NCI-H2227 (cell line): ENCODE results near the gene ITGAL.

Source experiments
- DNase-seq: peaks from one replicate; lab custom pipeline; 2025; ENCODE audit not compliant: unreplicated experiment; lab: John Stamatoyannopoulos, UW

Gene ITGAL

DNA sequence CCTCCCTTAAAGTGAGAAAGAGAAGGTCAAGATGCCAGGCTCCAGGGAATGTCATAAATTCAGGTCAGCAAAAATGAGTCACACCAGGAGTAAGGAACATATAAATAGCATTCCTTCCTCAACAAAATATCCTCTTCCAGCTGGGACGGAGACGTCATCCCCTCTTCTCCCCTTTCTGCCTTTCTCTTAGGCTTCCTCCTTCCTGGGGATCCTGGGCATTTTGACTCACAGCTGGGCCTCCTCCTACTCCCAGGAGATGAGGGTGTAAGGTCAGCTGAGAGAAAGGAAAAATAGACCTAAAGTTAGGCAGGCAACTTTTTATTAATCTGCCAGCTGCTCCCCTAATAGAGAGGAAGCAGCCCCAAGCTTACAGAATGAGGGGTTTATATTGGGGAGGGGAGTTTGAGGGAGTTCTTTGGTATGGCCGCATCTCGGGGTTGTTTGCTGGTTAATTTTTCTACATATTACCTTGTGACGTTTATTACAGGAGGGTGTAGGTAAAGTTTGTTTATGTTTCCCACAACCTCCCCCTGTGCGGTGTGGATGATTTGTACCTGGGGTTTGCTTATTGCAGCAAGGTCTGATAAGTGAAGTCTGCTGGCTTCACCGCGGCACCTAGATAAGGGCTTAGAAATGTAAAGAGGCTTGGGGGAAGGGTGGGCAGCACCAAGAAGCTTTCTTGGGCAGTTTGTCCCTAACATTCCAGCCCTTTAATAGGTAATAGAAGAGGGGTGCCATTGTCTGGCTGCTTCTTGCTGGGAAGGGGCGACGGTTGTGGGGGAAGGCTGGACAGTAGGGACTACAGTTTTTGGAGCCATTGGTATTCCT lies 69.2 kb downstream of the ITGAL start:
- DNase-seq, result no peak

DNA sequence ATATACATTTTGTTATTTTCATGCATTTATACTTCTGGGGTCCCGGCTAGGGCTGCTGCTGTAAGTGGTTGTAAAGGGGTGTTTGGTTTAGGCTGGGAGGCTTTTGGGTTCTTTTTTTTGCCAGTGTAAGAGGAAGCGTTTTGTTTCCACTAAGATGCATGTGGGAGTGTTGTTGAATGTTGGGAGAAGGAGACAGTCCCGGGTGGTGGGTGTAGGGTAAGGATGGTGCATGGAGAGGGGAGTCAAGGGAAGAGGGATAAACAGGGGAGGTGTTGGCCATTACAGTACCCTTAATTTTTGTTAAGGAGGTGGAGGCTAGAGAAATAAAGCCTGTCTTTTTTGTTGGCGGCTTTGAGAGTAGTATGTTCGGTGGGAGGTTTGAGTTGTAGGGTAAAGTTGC lies 70.5 kb downstream of the ITGAL start:
- no peak for DNase-seq

- no peak for DNase-seq
These were observed 73.6 kb downstream of the ITGAL start for GRCh38 chr16:30546115-30546514.

- no peak for DNase-seq
These were observed 76.1 kb downstream of the ITGAL start for GRCh38 chr16:30548416-30549253.

- DNase-seq, result no peak
These were observed 79.2 kb downstream of the ITGAL start for GRCh38 chr16:30551781-30552180.

- no peak for DNase-seq
These were observed 80.4 kb downstream of the ITGAL start for GRCh38 chr16:30552956-30553355.

- DNase-seq, result no peak
These were observed 80.9 kb downstream of the ITGAL start for GRCh38 chr16:30553393-30553899.

- DNase-seq, result no peak
These were observed 82.2 kb downstream of the ITGAL start for GRCh38 chr16:30554557-30555314.

GRCh38 chr16:30555315-30556124 lies 83.0 kb downstream of the ITGAL start:
- no peak for DNase-seq

DNA sequence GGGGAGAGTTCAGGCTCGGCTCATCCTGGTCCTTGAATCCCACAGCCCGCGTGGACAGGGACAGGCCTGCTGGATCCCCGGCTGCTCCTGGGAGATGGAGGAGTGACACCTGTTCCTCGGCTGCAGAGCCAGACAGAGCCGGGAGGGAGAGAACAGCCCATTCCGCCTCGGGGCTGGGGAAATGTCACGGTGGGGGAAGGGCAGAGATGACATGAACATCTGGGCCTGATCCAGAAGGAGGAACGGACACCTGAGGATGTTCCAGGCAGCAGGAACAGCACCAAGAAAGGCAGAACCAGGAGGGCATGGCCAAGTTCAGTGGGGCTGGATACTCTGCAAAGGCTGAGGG lies 83.6 kb downstream of the ITGAL start:
- DNase-seq, result no peak

- no peak for DNase-seq
These were observed 85.1 kb downstream of the ITGAL start for GRCh38 chr16:30557707-30557956.

DNA sequence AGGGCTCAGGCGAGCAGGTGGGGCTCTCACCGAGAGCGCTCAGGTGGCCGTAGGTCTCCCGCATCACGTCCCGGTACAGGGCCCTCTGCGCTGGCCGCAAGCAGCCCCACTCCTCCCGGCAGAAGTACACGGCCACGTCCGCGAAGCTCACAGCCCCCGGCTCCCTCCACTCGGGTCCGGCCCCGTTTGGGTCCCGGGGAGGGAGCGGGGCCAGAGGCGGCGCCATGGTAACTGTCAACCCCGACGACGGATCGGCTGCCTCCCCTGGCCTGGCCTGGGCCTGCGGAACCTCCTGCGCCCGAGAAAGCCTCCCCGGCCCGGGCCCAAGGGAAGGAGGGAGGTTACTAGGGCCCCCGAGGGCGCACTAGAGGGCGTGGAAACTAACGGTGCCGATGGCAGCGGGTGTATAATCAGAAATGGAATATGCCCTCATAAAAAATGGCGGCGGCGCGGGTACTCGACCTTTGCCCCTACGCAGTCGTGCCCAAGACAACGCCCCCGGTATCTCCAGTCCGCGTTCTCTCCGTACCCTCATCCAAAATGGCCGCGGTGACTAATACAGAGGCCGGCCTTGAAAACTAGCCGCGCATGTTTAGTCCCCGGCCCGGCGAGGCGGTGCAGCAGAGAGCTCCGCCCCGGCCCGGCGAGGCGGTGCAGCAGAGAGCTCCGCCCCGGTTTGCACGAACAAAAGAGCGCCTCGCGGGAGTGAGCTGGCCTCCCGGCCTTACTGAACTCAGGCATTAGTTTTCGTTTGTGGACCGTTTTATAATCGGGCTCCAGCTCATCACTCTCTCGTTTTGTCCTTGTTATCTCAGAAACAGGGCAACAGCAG lies 85.6 kb downstream of the ITGAL start, which contains the start of gene ZNF764:
Gene ZNF764 (minus strand): TSS at position 418 of the 832 bp plus-strand sequence. CDS start 192 bp downstream, at position 226.
- DNase-seq, result peak; percentile 99

GRCh38 chr16:30558789-30559377 lies 86.3 kb downstream of the ITGAL start:
- no peak for DNase-seq

GRCh38 chr16:30559690-30560089 lies 87.1 kb downstream of the ITGAL start:
- DNase-seq, result no peak

GRCh38 chr16:30561089-30561816 lies 88.7 kb downstream of the ITGAL start:
- no peak for DNase-seq

- DNase-seq, result no peak
These were observed 89.5 kb downstream of the ITGAL start for GRCh38 chr16:30562021-30562420.

- no peak for DNase-seq
These were observed 93.0 kb downstream of the ITGAL start for GRCh38 chr16:30565526-30565925.

DNA sequence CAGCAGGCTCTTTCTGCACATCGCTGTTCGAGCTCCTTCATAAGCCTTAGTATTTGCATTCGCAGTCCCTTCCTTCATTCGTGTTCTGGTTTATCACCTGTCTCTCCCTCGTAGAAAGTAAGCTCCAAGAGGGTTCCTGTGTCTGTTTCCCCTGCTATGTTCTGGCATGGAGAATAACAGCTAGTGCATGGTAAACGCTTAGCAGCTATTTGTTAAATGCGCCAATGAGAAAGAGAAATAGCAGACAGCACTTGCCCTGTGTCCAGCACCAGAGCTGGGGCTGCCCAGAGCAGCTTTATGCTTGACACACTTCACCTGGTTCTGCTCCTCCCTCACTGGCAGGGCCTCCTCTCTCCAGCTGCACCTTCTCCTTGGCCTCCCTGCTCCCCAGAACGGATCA lies 93.4 kb downstream of the ITGAL start:
- no peak for DNase-seq

DNA sequence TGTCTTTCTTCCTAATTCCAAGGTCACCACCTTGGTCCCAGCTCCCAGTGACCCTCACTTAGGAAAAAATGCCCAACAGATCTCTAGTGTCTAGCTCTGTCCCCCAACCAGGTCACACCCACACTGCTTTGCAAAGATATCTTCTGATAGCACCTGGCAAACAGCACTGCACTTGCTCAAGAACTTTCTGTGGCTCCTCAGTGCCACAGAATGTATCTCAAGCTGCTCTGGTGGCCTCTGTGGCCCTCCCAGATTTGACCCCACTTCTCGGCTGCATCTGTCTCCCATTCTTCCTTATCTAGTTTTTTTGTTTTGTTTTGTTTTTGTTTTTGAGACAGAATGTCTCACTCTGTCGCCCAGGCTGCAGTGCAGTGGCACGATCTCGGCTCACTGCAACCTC lies 94.0 kb downstream of the ITGAL start:
- no peak for DNase-seq
